Right lobe of liver (tissue), 4 donors: ENCODE measurements around the gene TRIL.

Source experiments
- POLR2A ChIP-seq: fragments of 450-650 bp; IDR thresholded peaks from one replicate; pipeline ENCODE4 v1.6.1; 2017; ENCODE audit warnings: antibody characterized with exemption, mild to moderate bottlenecking
- TF ChIP-seq, protein P1 (sequence below), 4 donors: fragments of 200-600 bp in 3 of 4; fragments of 450-650 bp in 1 of 4; IDR thresholded peaks; one replicate each; pipeline versions ENCODE4 v1.5.1 to v1.8.0; 2016 to 2022; ENCODE audit warnings: antibody characterized with exemption in 4 of 4, mild to moderate bottlenecking in 2 of 4
- donor health status: DM: no; HTN: no; CAD: no.
- donor health status: DM: no; HTN: no; CAD: no.
- donor health status: DM: no; HTN: yes; CAD: no.

- TF ChIP-seq, protein P1, sequence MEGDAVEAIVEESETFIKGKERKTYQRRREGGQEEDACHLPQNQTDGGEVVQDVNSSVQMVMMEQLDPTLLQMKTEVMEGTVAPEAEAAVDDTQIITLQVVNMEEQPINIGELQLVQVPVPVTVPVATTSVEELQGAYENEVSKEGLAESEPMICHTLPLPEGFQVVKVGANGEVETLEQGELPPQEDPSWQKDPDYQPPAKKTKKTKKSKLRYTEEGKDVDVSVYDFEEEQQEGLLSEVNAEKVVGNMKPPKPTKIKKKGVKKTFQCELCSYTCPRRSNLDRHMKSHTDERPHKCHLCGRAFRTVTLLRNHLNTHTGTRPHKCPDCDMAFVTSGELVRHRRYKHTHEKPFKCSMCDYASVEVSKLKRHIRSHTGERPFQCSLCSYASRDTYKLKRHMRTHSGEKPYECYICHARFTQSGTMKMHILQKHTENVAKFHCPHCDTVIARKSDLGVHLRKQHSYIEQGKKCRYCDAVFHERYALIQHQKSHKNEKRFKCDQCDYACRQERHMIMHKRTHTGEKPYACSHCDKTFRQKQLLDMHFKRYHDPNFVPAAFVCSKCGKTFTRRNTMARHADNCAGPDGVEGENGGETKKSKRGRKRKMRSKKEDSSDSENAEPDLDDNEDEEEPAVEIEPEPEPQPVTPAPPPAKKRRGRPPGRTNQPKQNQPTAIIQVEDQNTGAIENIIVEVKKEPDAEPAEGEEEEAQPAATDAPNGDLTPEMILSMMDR (IDR thresholded peaks at IDR 0.05): no peak
- TF ChIP-seq POLR2A: no peak
These were observed 24.2 kb downstream of the TRIL start for GRCh38 chr7:28933846-28934320.
